Left ventricle myocardium inferior (tissue), 1 donor: ENCODE results near the gene EHBP1. TPM values are rescaled to one million over a fixed set of nuclear protein-coding genes. Genes with fewer than 3 reads are reported as not detected.

Experiments
- DNase-seq: peaks from one replicate; pipeline ENCODE4 v3.0.0-alpha.2; 2020
- H3K27ac ChIP-seq: fragments of 200-600 bp; replicated peaks from 2 replicates; pipeline ENCODE4 v1.8.0; 2021
- H3K27me3 ChIP-seq: fragments of 200-600 bp; 2 replicates; pipeline ENCODE4 v1.8.0; 2021; ENCODE audit warnings: low read depth
- H3K36me3 ChIP-seq: fragments of 200-600 bp; 2 replicates; pipeline ENCODE4 v1.8.0; 2021
- H3K4me1 ChIP-seq: fragments of 200-600 bp; 2 replicates; pipeline ENCODE4 v1.8.0; 2021
- H3K4me3 ChIP-seq: fragments of 200-600 bp; 2 replicates; pipeline ENCODE4 v1.8.0; 2021; ENCODE audit warnings: mild to moderate bottlenecking, moderate library complexity
- H3K9me3 ChIP-seq: fragments of 200-600 bp; replicated peaks from 2 replicates; pipeline ENCODE4 v1.8.0; 2021
- CTCF ChIP-seq: fragments of 200-600 bp; IDR thresholded peaks from 2 replicates; pipeline ENCODE4 v1.8.0; 2021; ENCODE audit warnings: antibody characterized with exemption, mild to moderate bottlenecking, borderline replicate concordance
- intact Hi-C: fragments of 100-400 bp; cut with micrococcal nuclease; formaldehyde crosslinking; loops from one replicate; pipeline ENCODE4 v1.11.0; 2022
- total RNA-seq: library from RNA; stranded (reverse); fragmentation: NEBNext Ultra II Directional; extraction: Animal tissue kit (Norgen Biotek cat#: 25700); gene quantifications from one replicate; pipeline ENCODE4 v1.2.1, GENCODE V29; 2021
- donor health status: DM: no; HTN: yes; CAD: no; lungs with severe emphysema.

The EHBP1 gene
- total RNA-seq, 1 donor from 2014 or later = 20.4 TPM

- H3K27me3 ChIP-seq = no peaks in the 10 kb centered on the region
- intact Hi-C loops = no loop called here
- no peak overlapping the region for H3K4me3 ChIP-seq
- H3K36me3 ChIP-seq = peaks cover 7% of the 10 kb centered on the region
- H3K27ac ChIP-seq = no peak overlapping the region
- TF ChIP-seq CTCF = no peak
- H3K9me3 ChIP-seq = peaks cover 20% of the 10 kb centered on the region
- no peaks in the 10 kb centered on the region for H3K4me1 ChIP-seq
- DNase-seq = no peak
Observed at GRCh38 chr2:62733546-62733945, 28.0 kb downstream of the EHBP1 start.

GRCh38 chr2:62736899-62737559 is 31.5 kb downstream of the EHBP1 start:
- no peak for DNase-seq

GRCh38 chr2:62738981-62739936 is 33.7 kb downstream of the EHBP1 start:
- no peak for TF ChIP-seq CTCF

More at GRCh38 chr2:62736899-62737559, 31.5 kb downstream of the EHBP1 start:
- no peak for TF ChIP-seq CTCF
- no peak overlapping the region for H3K4me3 ChIP-seq
- intact Hi-C loops = no loop called here
- no peak overlapping the region for H3K27ac ChIP-seq
- peaks cover 17% of the 10 kb centered on the region for H3K4me1 ChIP-seq
- H3K36me3 ChIP-seq = no peaks in the 10 kb centered on the region
- H3K9me3 ChIP-seq = peaks cover 7% of the 10 kb centered on the region
- no peaks in the 10 kb centered on the region for H3K27me3 ChIP-seq

GRCh38 chr2:62740221-62740620 is 34.7 kb downstream of the EHBP1 start:
- no peaks in the 10 kb centered on the region for H3K27me3 ChIP-seq
- peaks cover 21% of the 10 kb centered on the region for H3K4me1 ChIP-seq
- intact Hi-C loops = no loop called here

More at GRCh38 chr2:62738981-62739936, 33.7 kb downstream of the EHBP1 start:
- DNase-seq = no peak
- intact Hi-C loops = no loop called here
- no peak overlapping the region for H3K4me3 ChIP-seq
- no peak overlapping the region for H3K27ac ChIP-seq
- no peaks in the 10 kb centered on the region for H3K36me3 ChIP-seq
- no peaks in the 10 kb centered on the region for H3K9me3 ChIP-seq
- H3K27me3 ChIP-seq = no peaks in the 10 kb centered on the region
- peaks cover 21% of the 10 kb centered on the region for H3K4me1 ChIP-seq

GRCh38 chr2:62741127-62741526 is 35.6 kb downstream of the EHBP1 start:
- no peak overlapping the region for H3K27ac ChIP-seq
- no peaks in the 10 kb centered on the region for H3K27me3 ChIP-seq
- intact Hi-C loops = no loop called here
- no peaks in the 10 kb centered on the region for H3K9me3 ChIP-seq
- no peak for TF ChIP-seq CTCF
- DNase-seq = no peak
- no peaks in the 10 kb centered on the region for H3K36me3 ChIP-seq
- H3K4me1 ChIP-seq = peaks cover 21% of the 10 kb centered on the region
- H3K4me3 ChIP-seq = no peak overlapping the region

More at GRCh38 chr2:62740221-62740620, 34.7 kb downstream of the EHBP1 start:
- Histone ChIP-seq H3K9me3 (no peaks in the 10 kb centered on the region), H3K4me3 (no peak overlapping the region), H3K27ac (no peak overlapping the region), H3K36me3 (no peaks in the 10 kb centered on the region)
- no peak for TF ChIP-seq CTCF
- no peak for DNase-seq
